Measurements from ENCODE around the gene FBXO44.
"Not testable (repeated sequence)": the region's sequence is repeated elsewhere in the genome, so short reads cannot be mapped to it uniquely, and the experiment has no call there.

Gene FBXO44

GRCh38 chr1:11654137-11654938 is at the start of gene FBXO44, which contains the start of gene FBXO2:
Gene FBXO44, plus strand, starts transcription at chr1:11654877. Its CDS starts 959 bp downstream, at chr1:11655836.
Gene FBXO2, minus strand, starts transcription at chr1:11654429. Its CDS starts 89 bp downstream, at chr1:11654340.
- H3K27ac ChIP-seq (ENCODE audit: low read depth, low read length, poor library complexity, severe bottlenecking) = no peak within 1 kb of the TSS
- peak within 1 kb of the TSS; percentile 71 for H3K4me2 ChIP-seq (ENCODE audit: low read length)
- no peaks in the 10 kb centered on the region for H3K9me2 ChIP-seq (ENCODE audit: low read depth, low read length)
- H3K27me3 ChIP-seq (ENCODE audit: insufficient read depth, low read length) = no peaks in the 10 kb centered on the region
- no peaks in the 10 kb centered on the region for H3F3A ChIP-seq (ENCODE audit: insufficient read depth, low read length)
- peak within 1 kb of the TSS; percentile 65 for H3K9ac ChIP-seq (ENCODE audit: low read length)
- H3K4me3 ChIP-seq (ENCODE audit: low read depth, low read length, poor library complexity, severe bottlenecking) = peak within 1 kb of the TSS; percentile 66
- no peaks in the 10 kb centered on the region for H4K20me1 ChIP-seq (ENCODE audit: insufficient read depth, low read length)
- peaks cover 29% of the 10 kb centered on the region for H3K4me1 ChIP-seq (ENCODE audit: insufficient read depth, low read length, severe bottlenecking)
- H3K79me2 ChIP-seq (ENCODE audit: insufficient read depth, low read length) = no peaks in the 10 kb centered on the region
- no peak within 1 kb of the TSS for H2AFZ ChIP-seq (ENCODE audit: low read length)
- TF ChIP-seq CTCF (IDR thresholded peaks at IDR 0.05; ENCODE audit: low read length) (no peak), EZH2 (IDR thresholded peaks at IDR 0.05; ENCODE audit: borderline replicate concordance, low read length) (no peak)
- H3K36me3 ChIP-seq (ENCODE audit: insufficient read depth, low read length) = peaks cover 17% of the 10 kb centered on the region
- no peaks in the 10 kb centered on the region for H3K9me3 ChIP-seq (ENCODE audit: low read length)

- H3K4me3 ChIP-seq (ENCODE audit: low read depth, low read length, poor library complexity, severe bottlenecking) = no peak overlapping the region
- no peaks in the 10 kb centered on the region for H3K36me3 ChIP-seq (ENCODE audit: insufficient read depth, low read length)
- no peak overlapping the region for H3K9ac ChIP-seq (ENCODE audit: low read length)
- no peaks in the 10 kb centered on the region for H3K79me2 ChIP-seq (ENCODE audit: insufficient read depth, low read length)
- no peak overlapping the region for H3K27ac ChIP-seq (ENCODE audit: low read depth, low read length, poor library complexity, severe bottlenecking)
- no peaks in the 10 kb centered on the region for H3K4me1 ChIP-seq (ENCODE audit: insufficient read depth, low read length, severe bottlenecking)
- H3K27me3 ChIP-seq (ENCODE audit: insufficient read depth, low read length) = no peaks in the 10 kb centered on the region; the same call in 1 of the 2 replicates
- no peak overlapping the region for H2AFZ ChIP-seq (ENCODE audit: low read length)
- H3K9me3 ChIP-seq (ENCODE audit: low read length) = no peaks in the 10 kb centered on the region
- H4K20me1 ChIP-seq (ENCODE audit: insufficient read depth, low read length) = no peaks in the 10 kb centered on the region
- H3F3A ChIP-seq (ENCODE audit: insufficient read depth, low read length) = no peaks in the 10 kb centered on the region
- no peaks in the 10 kb centered on the region for H3K9me2 ChIP-seq (ENCODE audit: low read depth, low read length)
- TF ChIP-seq CTCF (IDR thresholded peaks at IDR 0.05; ENCODE audit: low read length) = no peak
- no peak for TF ChIP-seq EZH2 (IDR thresholded peaks at IDR 0.05; ENCODE audit: borderline replicate concordance, low read length)
- H3K4me2 ChIP-seq (ENCODE audit: low read length) = no peak overlapping the region
These were observed 47.9 kb upstream of the FBXO44 start for GRCh38 chr1:11606775-11607174.

- not testable (repeated sequence) for H3K27me3 ChIP-seq (ENCODE audit: insufficient read depth, low read length); H3K27ac ChIP-seq (ENCODE audit: low read depth, low read length, poor library complexity, severe bottlenecking); H3K9me2 ChIP-seq (ENCODE audit: low read depth, low read length); H3K4me1 ChIP-seq (ENCODE audit: insufficient read depth, low read length, severe bottlenecking); H3K9ac ChIP-seq (ENCODE audit: low read length); H3F3A ChIP-seq (ENCODE audit: insufficient read depth, low read length); H3K4me3 ChIP-seq (ENCODE audit: low read depth, low read length, poor library complexity, severe bottlenecking); H2AFZ ChIP-seq (ENCODE audit: low read length); H3K4me2 ChIP-seq (ENCODE audit: low read length); H4K20me1 ChIP-seq (ENCODE audit: insufficient read depth, low read length); H3K36me3 ChIP-seq (ENCODE audit: insufficient read depth, low read length); H3K79me2 ChIP-seq (ENCODE audit: insufficient read depth, low read length); H3K9me3 ChIP-seq (ENCODE audit: low read length)
These were observed 46.0 kb upstream of the FBXO44 start for GRCh38 chr1:11608596-11609130.

- not testable (repeated sequence) for H3K9me3 ChIP-seq (ENCODE audit: low read length); H3K4me3 ChIP-seq (ENCODE audit: low read depth, low read length, poor library complexity, severe bottlenecking); H4K20me1 ChIP-seq (ENCODE audit: insufficient read depth, low read length); H3K79me2 ChIP-seq (ENCODE audit: insufficient read depth, low read length); H3K27me3 ChIP-seq (ENCODE audit: insufficient read depth, low read length); H3K36me3 ChIP-seq (ENCODE audit: insufficient read depth, low read length); H2AFZ ChIP-seq (ENCODE audit: low read length); H3F3A ChIP-seq (ENCODE audit: insufficient read depth, low read length); H3K27ac ChIP-seq (ENCODE audit: low read depth, low read length, poor library complexity, severe bottlenecking); H3K9ac ChIP-seq (ENCODE audit: low read length); H3K4me2 ChIP-seq (ENCODE audit: low read length); H3K4me1 ChIP-seq (ENCODE audit: insufficient read depth, low read length, severe bottlenecking); H3K9me2 ChIP-seq (ENCODE audit: low read depth, low read length)
These were observed 45.3 kb upstream of the FBXO44 start for GRCh38 chr1:11609378-11609777.
